ENCODE measurements around the gene ASXL2. TPM values are rescaled to one million over a fixed set of nuclear protein-coding genes. Genes with fewer than 3 reads are reported as not detected.

Gene ASXL2
- polyA plus RNA-seq, 2 donors, result 1.9 to 2.7 TPM

GRCh38 chr2:25894135-25894830 lies 16.0 kb upstream of the ASXL2 start:
- Histone ChIP-seq H3K9me3 (ENCODE audit: control insufficient read depth in 2 of 2, insufficient read depth in 1 of 2, low read depth in 1 of 2, low read length in 1 of 2) (no peaks in the 10 kb centered on the region), H3K4me3 (ENCODE audit: low read depth in 1 of 2, low read length in 2 of 2) (no peak overlapping the region), H3K36me3 (ENCODE audit: control insufficient read depth in 2 of 2, insufficient read depth in 2 of 2, low read length in 1 of 2) (no peaks in the 10 kb centered on the region), H3K27ac (ENCODE audit: low read depth in 2 of 2, low read length in 1 of 2) (no peak overlapping the region), H3K27me3 (ENCODE audit: control insufficient read depth in 1 of 2, insufficient read depth in 2 of 2, low read length in 2 of 2) (no peaks in the 10 kb centered on the region), H3K4me1 (ENCODE audit: control insufficient read depth in 2 of 2, insufficient read depth in 2 of 2, low read length in 1 of 2) (no peaks in the 10 kb centered on the region)
- WGBS, 2 donors, result 65 to 68% methylated on average over 8 of the region's 8 CpGs

DNA sequence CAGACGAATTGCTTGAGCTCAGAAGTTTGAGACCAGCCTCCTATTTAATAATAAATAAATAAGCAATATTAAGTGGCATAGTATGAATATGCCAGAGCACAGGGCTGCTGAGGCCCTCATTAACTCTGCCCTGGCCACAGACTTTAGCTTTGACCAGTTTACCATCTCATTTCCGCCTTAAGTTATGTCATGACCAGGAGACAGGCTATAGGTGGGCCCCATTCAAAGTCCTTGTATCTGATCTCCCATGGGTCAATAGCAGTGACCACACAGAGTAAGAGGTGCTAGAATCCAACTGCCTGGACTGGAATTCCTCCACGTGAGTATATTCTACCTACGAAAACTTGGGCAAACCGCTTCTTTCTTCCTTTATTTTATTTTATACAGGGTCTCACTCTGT lies 13.4 kb upstream of the ASXL2 start:
- 84 to 87% methylated on average over 5 of the region's 5 CpGs for WGBS, 2 donors
- Histone ChIP-seq H3K27me3 (ENCODE audit: control insufficient read depth in 1 of 2, insufficient read depth in 2 of 2, low read length in 2 of 2) (no peaks in the 10 kb centered on the region), H3K4me3 (ENCODE audit: low read depth in 1 of 2, low read length in 2 of 2) (no peak overlapping the region), H3K4me1 (ENCODE audit: control insufficient read depth in 2 of 2, insufficient read depth in 2 of 2, low read length in 1 of 2) (no peaks in the 10 kb centered on the region), H3K27ac (ENCODE audit: low read depth in 2 of 2, low read length in 1 of 2) (no peak overlapping the region), H3K9me3 (ENCODE audit: control insufficient read depth in 2 of 2, insufficient read depth in 1 of 2, low read depth in 1 of 2, low read length in 1 of 2) (no peaks in the 10 kb centered on the region), H3K36me3 (ENCODE audit: control insufficient read depth in 2 of 2, insufficient read depth in 2 of 2, low read length in 1 of 2) (no peaks in the 10 kb centered on the region)

DNA sequence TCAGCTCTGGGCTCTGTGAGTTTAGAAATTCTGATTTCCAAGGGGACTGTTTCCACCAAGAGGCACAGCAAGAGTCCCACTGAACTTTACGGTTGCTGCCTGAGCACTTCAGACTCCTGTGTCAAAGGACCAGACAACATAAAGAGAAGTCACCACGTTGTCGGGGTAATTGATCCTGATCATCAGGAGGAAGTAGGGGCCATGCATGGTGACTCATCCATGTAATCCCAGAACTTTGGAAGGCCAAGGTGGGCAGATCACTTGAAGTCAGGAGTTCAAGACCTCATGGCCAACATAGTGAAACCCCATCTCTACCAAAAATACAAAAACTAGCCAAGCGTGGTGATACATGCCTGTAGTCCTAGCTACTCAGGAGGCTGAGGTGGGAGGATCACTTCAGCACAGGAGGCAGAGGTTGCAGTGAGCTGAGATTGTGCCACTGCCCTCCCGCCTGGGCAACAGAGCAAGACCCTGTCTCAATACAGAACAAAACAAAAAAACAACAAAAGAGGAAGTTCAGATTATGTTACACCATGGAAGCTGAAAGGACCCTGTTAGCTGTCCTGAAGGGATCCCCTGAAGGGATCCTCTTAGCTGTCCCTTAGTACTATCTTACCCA lies 9.4 kb upstream of the ASXL2 start:
- Histone ChIP-seq H3K9me3 (ENCODE audit: control insufficient read depth in 2 of 2, insufficient read depth in 1 of 2, low read depth in 1 of 2, low read length in 1 of 2) (no peaks in the 10 kb centered on the region), H3K36me3 (ENCODE audit: control insufficient read depth in 2 of 2, insufficient read depth in 2 of 2, low read length in 1 of 2) (no peaks in the 10 kb centered on the region)
- WGBS, 2 donors, result 87 to 89% methylated on average over 5 of the region's 5 CpGs

DNA sequence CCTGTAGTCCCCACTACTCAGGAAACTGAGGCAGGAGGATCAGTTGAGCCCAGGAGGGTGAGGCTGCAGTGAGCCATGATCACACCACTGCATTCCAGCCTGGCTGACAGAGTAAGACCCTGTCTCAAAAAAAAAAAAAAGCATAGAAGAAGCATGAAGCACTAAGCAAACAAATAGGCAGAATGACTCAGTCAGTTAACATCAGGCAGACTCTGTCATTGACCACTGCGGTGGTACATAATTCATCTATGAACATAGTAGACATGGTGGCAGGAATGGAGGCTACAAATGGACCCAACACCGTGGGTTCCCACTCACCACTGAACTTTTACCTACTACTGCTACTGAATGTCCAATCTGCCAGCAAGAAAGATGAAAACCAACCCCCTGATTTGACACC lies 7.6 kb upstream of the ASXL2 start:
- no peaks in the 10 kb centered on the region for H3K27me3 ChIP-seq (ENCODE audit: control insufficient read depth in 1 of 2, insufficient read depth in 2 of 2, low read length in 2 of 2)
- H3K36me3 ChIP-seq (ENCODE audit: control insufficient read depth in 2 of 2, insufficient read depth in 2 of 2, low read length in 1 of 2), result no peaks in the 10 kb centered on the region
- H3K9me3 ChIP-seq (ENCODE audit: control insufficient read depth in 2 of 2, insufficient read depth in 1 of 2, low read depth in 1 of 2, low read length in 1 of 2), result no peaks in the 10 kb centered on the region
- H3K27ac ChIP-seq (ENCODE audit: low read depth in 2 of 2, low read length in 1 of 2), result no peak overlapping the region
- H3K4me3 ChIP-seq (ENCODE audit: low read depth in 1 of 2, low read length in 2 of 2), result no peak overlapping the region
- H3K4me1 ChIP-seq (ENCODE audit: control insufficient read depth in 2 of 2, insufficient read depth in 2 of 2, low read length in 1 of 2), result no peaks in the 10 kb centered on the region
- WGBS, 2 donors, result 68 to 82% methylated on average over 2 of the region's 2 CpGs

More for the DNA sequence above, 9.4 kb upstream of the ASXL2 start:
- Histone ChIP-seq H3K27ac (ENCODE audit: low read depth in 2 of 2, low read length in 1 of 2) (no peak overlapping the region), H3K4me1 (ENCODE audit: control insufficient read depth in 2 of 2, insufficient read depth in 2 of 2, low read length in 1 of 2) (no peaks in the 10 kb centered on the region), H3K4me3 (ENCODE audit: low read depth in 1 of 2, low read length in 2 of 2) (no peak overlapping the region), H3K27me3 (ENCODE audit: control insufficient read depth in 1 of 2, insufficient read depth in 2 of 2, low read length in 2 of 2) (no peaks in the 10 kb centered on the region)

DNA sequence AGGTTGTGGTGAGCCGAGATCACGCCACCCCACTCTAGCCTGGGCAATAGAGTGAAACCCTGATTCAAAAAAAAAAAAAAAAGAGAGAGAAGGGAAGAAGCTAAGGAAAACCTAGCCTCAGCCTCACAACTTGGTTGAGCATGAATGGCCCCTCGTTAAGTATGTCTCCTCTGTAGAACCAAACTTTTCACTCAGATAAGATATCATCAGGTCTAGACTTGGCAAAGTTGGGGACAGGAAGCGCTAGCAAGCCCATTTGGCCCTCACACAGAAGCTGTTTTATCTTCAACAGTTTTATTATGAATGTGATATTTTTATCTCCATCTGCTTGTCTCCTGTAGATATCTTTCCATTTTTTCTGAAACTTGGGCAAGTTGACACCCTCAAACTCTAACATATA lies 3.5 kb upstream of the ASXL2 start:
- Histone ChIP-seq H3K9me3 (ENCODE audit: control insufficient read depth in 2 of 2, insufficient read depth in 1 of 2, low read depth in 1 of 2, low read length in 1 of 2) (no peaks in the 10 kb centered on the region), H3K27ac (ENCODE audit: low read depth in 2 of 2, low read length in 1 of 2) (no peak overlapping the region), H3K4me3 (ENCODE audit: low read depth in 1 of 2, low read length in 2 of 2) (no peak overlapping the region), H3K4me1 (ENCODE audit: control insufficient read depth in 2 of 2, insufficient read depth in 2 of 2, low read length in 1 of 2) (no peaks in the 10 kb centered on the region), H3K36me3 (ENCODE audit: control insufficient read depth in 2 of 2, insufficient read depth in 2 of 2, low read length in 1 of 2) (no peaks in the 10 kb centered on the region), H3K27me3 (ENCODE audit: control insufficient read depth in 1 of 2, insufficient read depth in 2 of 2, low read length in 2 of 2) (no peaks in the 10 kb centered on the region)
- 81 to 85% methylated on average over 4 of the region's 4 CpGs for WGBS, 2 donors

GRCh38 chr2:25879133-25879730 lies 945 bp upstream of the ASXL2 start:
- 81 to 83% methylated on average over 5 of the region's 5 CpGs for WGBS, 2 donors
- Histone ChIP-seq H3K27me3 (ENCODE audit: control insufficient read depth in 1 of 2, insufficient read depth in 2 of 2, low read length in 2 of 2) (no peaks in the 10 kb centered on the region), H3K9me3 (ENCODE audit: control insufficient read depth in 2 of 2, insufficient read depth in 1 of 2, low read depth in 1 of 2, low read length in 1 of 2) (no peaks in the 10 kb centered on the region), H3K36me3 (ENCODE audit: control insufficient read depth in 2 of 2, insufficient read depth in 2 of 2, low read length in 1 of 2) (peaks cover 0 to 2% of the 10 kb centered on the region in 2 donors), H3K4me1 (ENCODE audit: control insufficient read depth in 2 of 2, insufficient read depth in 2 of 2, low read length in 1 of 2) (no peaks in the 10 kb centered on the region), H3K27ac (ENCODE audit: low read depth in 2 of 2, low read length in 1 of 2) (peak overlapping the region; percentile 84 to 90), H3K4me3 (ENCODE audit: low read depth in 1 of 2, low read length in 2 of 2) (peak overlapping the region in 1 of 2 donors; percentile 99)

- no peaks in the 10 kb centered on the region for H3K9me3 ChIP-seq (ENCODE audit: control insufficient read depth in 2 of 2, insufficient read depth in 1 of 2, low read depth in 1 of 2, low read length in 1 of 2)
- peak overlapping the region; percentile 98 to 99 for H3K27ac ChIP-seq (ENCODE audit: low read depth in 2 of 2, low read length in 1 of 2)
- H3K4me1 ChIP-seq (ENCODE audit: control insufficient read depth in 2 of 2, insufficient read depth in 2 of 2, low read length in 1 of 2), result no peaks in the 10 kb centered on the region
- H3K27me3 ChIP-seq (ENCODE audit: control insufficient read depth in 1 of 2, insufficient read depth in 2 of 2, low read length in 2 of 2), result no peaks in the 10 kb centered on the region
- peak overlapping the region; percentile 97 to 99 for H3K4me3 ChIP-seq (ENCODE audit: low read depth in 1 of 2, low read length in 2 of 2)
- H3K36me3 ChIP-seq (ENCODE audit: control insufficient read depth in 2 of 2, insufficient read depth in 2 of 2, low read length in 1 of 2), result peaks cover 0 to 3% of the 10 kb centered on the region in 2 donors
- WGBS, 2 donors, result 0% methylated on average over 60 to 64 of the region's 64 CpGs
Measured at GRCh38 chr2:25877431-25878360, 591 bp downstream of the ASXL2 start.

DNA sequence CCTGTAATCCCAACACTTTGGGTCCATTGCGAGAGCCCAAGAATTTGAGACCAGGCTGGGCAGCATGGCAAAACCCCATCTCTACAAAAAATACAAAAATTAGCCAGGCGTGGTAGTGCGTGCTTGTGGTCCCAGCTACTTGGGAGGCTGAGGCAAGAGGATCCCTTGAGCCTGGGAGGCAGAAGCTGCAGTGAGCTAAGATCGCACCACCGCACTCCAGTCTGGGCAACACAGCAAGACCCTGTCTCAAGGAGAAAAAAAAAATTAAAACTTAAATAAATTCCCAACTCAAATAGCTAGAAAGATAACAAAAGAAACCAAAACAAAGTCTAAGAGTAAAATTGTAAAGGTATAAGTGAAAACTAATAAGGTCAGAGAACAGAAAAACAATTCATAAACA lies 6.2 kb downstream of the ASXL2 start:
- H3K4me1 ChIP-seq (ENCODE audit: control insufficient read depth in 2 of 2, insufficient read depth in 2 of 2, low read length in 1 of 2), result no peaks in the 10 kb centered on the region
- no peaks in the 10 kb centered on the region for H3K9me3 ChIP-seq (ENCODE audit: control insufficient read depth in 2 of 2, insufficient read depth in 1 of 2, low read depth in 1 of 2, low read length in 1 of 2)
- 98 to 100% methylated on average over 5 of the region's 5 CpGs for WGBS, 2 donors
- H3K4me3 ChIP-seq (ENCODE audit: low read depth in 1 of 2, low read length in 2 of 2), result no peak overlapping the region
- no peaks in the 10 kb centered on the region for H3K27me3 ChIP-seq (ENCODE audit: control insufficient read depth in 1 of 2, insufficient read depth in 2 of 2, low read length in 2 of 2)
- peaks cover 3% of the 10 kb centered on the region in 2 donors for H3K36me3 ChIP-seq (ENCODE audit: control insufficient read depth in 2 of 2, insufficient read depth in 2 of 2, low read length in 1 of 2)
- H3K27ac ChIP-seq (ENCODE audit: low read depth in 2 of 2, low read length in 1 of 2), result no peak overlapping the region

GRCh38 chr2:25867396-25868003 lies 10.8 kb downstream of the ASXL2 start:
- H3K9me3 ChIP-seq (ENCODE audit: control insufficient read depth in 2 of 2, insufficient read depth in 1 of 2, low read depth in 1 of 2, low read length in 1 of 2), result no peaks in the 10 kb centered on the region
- WGBS, 2 donors, result 74 to 89% methylated on average over 5 of the region's 5 CpGs
- no peaks in the 10 kb centered on the region for H3K27me3 ChIP-seq (ENCODE audit: control insufficient read depth in 1 of 2, insufficient read depth in 2 of 2, low read length in 2 of 2)
- no peak overlapping the region for H3K4me3 ChIP-seq (ENCODE audit: low read depth in 1 of 2, low read length in 2 of 2)
- no peaks in the 10 kb centered on the region for H3K4me1 ChIP-seq (ENCODE audit: control insufficient read depth in 2 of 2, insufficient read depth in 2 of 2, low read length in 1 of 2)
- H3K36me3 ChIP-seq (ENCODE audit: control insufficient read depth in 2 of 2, insufficient read depth in 2 of 2, low read length in 1 of 2), result peaks cover 0 to 3% of the 10 kb centered on the region in 2 donors
- H3K27ac ChIP-seq (ENCODE audit: low read depth in 2 of 2, low read length in 1 of 2), result no peak overlapping the region

Measured in esophagus (tissue), 2 donors.